Measurements from ENCODE around the gene ANXA2.
"Not testable (repeated sequence)": the region's sequence is repeated elsewhere in the genome, so short reads cannot be mapped to it uniquely, and the experiment has no call there.

The ANXA2 gene

DNA sequence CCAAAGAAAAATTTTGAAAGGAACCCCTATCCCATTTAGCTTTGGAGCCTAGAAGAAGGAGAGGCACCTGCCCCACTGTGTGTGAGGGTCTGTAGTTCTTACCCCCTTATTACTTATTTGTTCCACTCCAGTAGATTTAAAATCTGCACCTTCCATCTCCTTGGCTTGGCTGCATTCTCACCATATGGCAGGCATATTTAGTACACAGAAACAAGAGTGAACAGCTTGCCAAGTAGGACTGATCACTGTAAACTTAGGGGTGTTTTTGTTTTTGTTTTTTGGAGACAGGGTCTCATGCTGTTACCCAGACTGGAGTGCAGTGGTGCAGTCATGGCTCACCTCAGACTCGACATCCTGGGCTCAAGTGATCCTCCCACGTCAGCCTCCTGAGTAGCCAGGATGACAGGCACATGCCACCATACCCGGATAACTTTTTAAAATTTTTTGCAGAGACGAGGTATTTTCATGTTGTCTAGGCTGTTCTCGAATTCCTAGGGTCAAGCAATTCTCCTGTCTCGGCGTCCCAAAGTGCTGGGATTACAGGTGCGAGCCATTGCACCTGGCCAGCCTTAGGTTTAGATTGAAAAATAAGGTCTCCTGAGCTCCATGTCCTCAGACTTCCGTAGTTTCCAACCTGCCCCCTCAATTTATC, 14.1 kb upstream of the ANXA2 start:
- H3K4me3 ChIP-seq (ENCODE audit: low read depth, low read length), result no peak overlapping the region

DNA sequence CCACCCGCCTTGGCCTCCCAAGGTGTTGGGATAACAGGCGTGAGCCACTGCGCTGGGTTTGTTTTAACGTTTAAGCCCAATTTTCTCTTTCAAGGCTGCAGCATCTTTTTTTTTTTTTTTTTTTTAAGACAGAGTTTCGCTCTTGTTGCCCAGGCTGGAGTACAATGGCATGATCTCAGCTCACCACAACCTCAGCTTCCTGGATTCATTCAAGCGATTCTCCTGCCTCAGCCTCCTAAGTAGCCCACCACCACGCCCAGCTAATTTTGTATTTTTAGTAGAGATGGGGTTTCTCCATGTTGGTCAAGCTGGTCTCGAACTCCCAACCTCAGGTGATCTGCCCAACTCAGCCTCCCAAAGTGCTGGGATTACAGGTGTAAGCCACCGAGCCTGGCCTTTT, 12.6 kb upstream of the ANXA2 start:
- H3K4me3 ChIP-seq (ENCODE audit: low read depth, low read length), result not testable (repeated sequence)

DNA sequence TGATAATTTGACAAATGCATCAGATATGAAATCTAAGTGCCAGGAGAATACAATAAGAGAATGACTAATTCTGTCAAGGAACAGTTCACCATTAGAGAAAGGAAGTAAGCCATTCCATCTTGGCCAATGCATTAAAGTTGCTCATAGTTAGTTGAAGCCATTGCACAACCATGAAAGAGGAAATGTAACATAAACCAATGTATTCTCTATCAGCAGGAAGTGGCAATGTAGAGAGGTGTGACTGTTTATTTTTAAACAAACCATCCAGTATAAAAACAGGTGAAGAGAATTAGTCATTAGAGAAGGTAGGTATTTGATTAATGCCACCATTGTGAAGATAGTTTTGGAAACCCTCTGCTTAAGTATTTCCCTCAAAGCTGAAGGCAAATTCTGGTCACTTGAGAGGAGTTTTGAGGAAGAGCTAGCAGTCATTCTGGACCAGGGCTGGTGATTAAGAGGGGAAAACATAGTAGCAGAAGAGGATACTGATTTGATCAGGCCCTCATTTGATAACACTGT, 10.7 kb upstream of the ANXA2 start:
- H3K4me3 ChIP-seq (ENCODE audit: low read depth, low read length), result no peak overlapping the region

DNA sequence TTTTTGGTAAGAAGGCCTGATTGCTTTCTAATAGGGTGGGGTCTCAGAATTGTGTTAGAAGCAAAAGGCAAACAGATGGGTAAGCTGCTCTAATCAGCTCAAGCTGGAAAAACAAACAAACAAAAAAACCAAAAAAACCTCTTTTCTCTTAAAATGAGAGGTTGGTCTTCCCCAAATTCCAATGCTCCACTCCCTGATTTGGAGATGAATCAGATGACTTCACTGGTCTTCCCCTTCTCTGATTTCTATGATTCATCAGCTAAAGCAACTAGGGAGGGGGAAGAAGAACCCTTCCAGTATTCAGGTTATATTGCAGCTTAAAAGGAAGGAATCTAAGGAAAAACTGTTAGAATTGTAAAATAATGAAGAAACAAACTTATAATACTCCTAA, 9.6 kb upstream of the ANXA2 start:
- H3K4me3 ChIP-seq (ENCODE audit: low read depth, low read length), result no peak overlapping the region

DNA sequence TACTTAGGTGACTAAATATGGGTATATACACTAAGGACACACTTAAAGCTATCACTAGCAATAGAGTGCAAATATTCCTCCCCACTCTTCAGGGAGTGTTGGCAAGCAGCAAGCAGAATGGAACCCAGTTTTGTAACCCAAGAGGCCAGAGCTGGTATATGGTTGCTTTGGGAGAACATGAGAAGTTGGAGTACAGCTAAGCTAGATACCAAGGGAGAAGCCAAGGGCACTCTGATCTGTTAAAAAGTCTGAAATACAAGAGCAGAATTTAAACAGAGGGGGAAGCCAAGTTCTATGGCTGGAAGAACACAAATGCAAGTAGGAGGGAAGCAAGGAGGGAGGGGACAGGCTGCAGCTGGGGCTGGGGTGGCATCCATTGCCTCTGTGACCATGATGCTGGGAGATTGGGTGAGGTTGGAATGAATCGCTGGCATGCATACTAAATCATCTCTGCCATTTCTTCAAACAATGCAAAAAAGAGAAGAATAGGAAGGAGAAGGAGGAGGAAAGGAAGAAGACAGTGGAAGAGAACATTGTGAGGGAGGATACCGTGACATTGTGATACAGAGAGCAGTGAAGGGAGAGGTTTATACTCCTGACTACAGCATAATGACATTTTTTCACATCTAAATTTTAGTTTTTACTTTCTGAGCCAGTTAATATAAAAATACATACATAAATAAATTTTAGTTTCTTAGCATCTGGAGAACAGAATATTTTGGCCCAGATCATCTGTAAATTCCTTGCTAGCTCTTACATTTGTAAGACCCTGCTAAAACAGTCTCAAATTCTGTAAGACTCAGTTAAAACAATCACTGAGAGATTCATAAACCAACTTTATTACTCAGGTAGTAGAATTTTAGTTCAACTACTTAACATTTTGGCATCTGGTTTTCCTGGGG, 9.0 kb upstream of the ANXA2 start:
- no peak overlapping the region for H3K4me3 ChIP-seq (ENCODE audit: low read depth, low read length)

DNA sequence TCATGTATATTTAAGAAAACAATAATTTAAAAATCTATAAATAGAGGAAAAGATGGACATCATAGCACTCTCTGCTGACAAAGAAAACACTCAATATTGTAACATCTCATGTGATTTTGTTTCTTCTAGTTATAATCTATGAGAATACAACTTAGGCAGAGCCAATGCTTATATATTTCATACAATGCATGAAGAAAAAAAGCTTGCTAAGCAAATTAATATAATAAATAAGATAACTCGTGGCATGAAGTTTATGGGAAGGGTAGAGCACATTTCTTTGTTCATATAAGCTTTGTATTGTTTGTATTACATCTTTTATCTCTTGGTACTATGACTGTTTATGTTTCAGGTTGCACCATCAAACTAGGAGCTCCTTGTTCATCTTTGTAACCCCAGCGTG, 7.6 kb upstream of the ANXA2 start:
- H3K4me3 ChIP-seq (ENCODE audit: low read depth, low read length), result no peak overlapping the region

DNA sequence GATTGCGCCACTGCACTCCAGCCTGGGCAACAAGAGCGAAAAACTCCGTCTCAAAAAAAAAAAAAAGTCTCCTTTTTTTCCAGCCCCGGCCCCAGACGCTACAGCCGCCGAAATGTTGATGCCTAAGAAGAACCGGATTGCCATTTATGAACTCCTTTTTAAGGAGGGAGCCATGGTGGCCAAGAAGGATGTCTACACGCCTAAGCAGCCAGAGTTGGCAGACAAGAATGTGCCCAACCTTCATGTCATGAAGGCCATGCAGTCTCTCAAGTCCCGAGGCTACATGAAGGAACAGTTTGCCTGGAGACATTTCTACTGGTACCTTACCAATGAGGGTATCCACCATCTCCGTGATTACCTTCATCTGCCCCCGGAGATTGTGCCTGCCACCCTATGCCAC, 6.6 kb upstream of the ANXA2 start:
- not testable (repeated sequence) for H3K4me3 ChIP-seq (ENCODE audit: low read depth, low read length)

DNA sequence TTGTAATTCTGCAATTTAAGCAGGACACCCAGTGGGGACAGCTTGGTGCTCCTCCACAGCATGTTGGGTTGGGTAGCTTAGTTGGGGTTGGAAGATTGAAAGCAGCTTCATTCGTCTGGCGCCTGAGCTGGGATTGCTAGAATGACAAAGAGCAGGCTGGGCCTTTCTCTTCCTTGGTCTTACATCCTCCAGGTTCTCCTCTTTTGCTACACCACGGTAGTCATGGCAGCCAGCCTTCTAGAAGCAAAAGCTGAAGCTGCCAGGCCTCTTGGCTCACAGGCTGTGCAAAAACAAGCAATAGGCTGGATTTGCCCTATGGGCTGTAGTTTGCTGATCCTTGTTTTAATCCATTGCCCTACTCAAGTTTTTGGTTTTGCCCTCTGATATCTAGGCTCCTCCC, 3.2 kb upstream of the ANXA2 start:
- H3K4me3 ChIP-seq (ENCODE audit: low read depth, low read length), result no peak overlapping the region

DNA sequence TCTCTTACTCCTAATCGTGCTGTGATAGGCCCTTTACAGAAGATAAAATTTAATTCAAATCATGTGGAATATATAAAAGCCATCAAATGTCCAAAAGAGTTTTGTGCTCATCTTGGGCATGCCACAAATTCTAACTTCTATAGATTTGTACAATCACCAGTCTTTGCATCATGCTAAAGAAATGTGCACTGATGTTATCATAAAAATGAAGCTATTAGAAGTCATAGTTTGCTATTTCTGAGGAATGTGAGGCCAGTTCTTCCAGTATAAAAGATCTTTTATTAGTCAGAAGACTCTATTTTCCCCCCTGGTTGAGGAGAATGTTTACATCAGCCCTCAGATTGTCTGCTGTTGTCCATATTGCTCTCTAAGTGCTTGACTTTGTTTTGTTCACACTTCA, 2.1 kb upstream of the ANXA2 start:
- no peak overlapping the region for H3K4me3 ChIP-seq (ENCODE audit: low read depth, low read length)

DNA sequence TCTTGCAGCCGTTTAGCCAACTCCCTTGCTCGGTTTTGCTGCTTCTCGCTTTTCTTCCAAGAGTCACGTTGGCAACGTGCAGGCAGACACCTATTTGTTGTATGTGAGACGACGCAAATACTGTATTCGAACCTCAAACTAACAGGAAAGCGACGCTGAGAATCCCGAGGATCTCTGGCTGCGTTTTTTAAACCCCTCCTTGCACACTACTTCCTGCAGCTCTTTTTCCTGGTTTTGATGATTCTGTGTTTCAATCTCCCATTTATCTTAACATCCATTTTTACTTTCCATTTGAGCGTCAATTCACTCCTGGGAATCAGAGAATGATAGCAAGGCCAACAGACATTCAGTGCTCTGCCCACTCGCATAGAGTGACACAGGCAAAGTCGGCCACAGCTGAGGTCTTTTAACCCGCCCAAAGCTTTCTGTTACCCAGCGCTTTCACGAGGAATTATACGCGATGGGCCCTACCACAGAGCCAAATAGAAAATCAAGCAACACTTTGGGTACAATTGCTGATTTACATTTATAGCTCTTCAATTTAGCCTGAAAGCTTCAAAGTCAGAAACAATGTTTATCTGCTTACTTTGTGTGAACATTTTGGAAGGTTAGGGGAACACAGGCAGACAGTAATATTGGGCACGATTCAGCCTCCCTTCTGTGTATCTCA, 1.6 kb upstream of the ANXA2 start:
- H3K4me3 ChIP-seq (ENCODE audit: low read depth, low read length), result peak overlapping the region; percentile 33

DNA sequence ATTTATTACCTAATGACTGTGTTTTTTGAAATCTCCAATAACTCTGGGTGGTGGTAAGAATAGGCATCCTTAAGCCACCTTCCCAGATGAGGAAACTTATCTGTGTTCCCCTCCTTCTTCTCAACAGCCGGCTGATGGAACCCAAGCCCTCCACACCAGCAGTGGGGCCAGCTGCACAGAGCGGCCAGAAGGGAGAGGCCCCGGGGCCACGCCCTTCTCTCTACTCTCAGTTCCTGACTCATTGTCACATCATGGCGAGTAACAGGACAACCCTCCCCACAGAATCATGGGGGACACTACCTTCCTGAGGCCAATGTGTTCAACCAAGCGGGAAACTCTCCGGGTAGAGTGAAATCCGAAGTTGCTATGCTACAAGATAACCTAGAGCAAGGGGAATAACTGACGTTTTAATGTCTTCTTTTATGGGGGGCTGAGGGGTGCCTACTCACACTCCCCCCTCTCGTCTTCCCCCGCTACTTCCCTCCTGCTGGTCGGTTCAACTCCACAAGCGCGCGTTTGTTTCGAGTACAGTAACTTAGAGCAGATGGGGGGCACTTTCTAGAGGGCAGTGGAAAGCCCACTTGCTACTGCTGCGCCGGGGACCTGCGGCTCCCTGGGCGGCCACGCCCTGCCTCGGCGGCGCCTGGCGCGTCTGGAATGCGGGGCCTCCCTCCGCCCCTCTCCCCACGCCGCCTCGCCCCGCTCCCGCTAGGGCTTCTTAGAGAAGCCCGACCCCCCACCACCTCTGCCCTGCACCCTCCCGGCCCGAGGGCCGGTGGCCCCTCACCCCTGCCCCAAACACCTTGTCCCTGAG, 621 bp downstream of the ANXA2 start:
- peak overlapping the region; percentile 86 for H3K4me3 ChIP-seq (ENCODE audit: low read depth, low read length)

DNA sequence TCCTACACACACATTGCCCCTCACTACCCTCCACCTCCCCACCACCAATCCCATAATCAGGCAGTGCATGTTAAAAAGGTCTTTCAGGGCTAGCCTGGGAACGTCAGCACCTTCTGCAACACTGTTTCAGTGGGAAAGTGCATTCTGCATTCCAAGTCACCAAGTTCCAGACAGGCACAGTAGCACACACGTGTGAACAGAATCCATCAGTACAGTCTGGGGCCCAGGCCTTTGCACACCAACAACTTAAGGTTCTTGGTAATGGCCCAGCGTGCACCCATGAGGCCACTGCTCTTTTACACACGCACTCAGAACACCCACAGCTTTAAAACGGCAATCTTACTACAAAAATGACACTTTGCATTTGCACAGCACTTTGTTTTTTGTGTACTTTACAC, 1.2 kb downstream of the ANXA2 start:
- peak overlapping the region; percentile 86 for H3K4me3 ChIP-seq (ENCODE audit: low read depth, low read length)

DNA sequence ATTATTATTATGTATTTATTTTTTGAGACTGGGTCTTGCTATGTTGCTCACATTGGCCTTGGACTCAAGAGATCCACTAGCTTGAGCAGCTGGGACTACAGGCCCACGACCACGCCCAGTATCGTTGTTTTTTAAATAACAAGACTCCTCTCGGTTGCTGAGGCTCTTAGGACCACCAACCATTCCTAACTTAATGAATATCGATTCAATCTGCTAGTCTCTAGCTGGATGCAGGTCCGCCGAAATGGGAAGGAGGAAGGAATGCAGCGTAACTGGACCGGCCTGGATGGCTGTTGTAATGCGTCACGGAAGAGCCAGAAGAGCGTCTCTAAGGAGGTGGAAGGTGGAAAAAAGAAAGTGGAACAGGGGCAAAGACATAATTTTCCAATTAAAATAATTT, 1.7 kb downstream of the ANXA2 start:
- H3K4me3 ChIP-seq (ENCODE audit: low read depth, low read length), result peak overlapping the region; percentile 86

DNA sequence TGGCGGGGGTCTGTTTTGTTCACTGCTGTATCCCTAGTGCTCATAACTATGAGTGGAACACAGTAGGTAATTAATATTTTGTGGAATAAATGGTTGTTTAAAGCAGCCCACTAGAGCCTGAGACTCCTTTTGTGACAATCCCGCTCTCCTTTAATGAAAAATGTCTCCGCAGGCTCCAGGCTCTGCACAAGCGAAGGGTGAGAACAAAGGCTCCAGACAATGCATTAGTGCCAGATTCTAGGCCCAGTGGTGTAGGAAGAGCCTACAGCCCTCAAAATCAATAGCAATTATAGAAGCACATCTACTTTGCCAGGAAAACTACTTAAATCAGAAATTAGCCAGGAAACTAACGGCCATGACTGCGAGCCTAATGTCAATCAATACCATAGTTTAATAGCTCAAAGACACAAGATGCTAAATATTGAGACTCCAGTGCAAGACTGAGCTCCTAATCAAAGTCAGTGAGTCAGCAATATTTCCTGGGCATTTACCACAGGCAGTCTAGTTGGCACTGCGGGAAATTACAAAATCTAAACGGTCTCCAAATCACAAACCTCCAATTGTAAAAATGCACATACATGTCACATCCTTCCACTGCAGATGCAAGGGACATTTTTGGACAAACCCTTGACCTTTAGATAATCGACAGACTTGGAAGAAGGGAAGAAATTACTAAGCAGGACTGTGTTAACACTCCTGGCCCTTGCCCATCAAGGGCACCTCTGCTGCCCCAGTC, 2.3 kb downstream of the ANXA2 start:
- H3K4me3 ChIP-seq (ENCODE audit: low read depth, low read length), result no peak overlapping the region

DNA sequence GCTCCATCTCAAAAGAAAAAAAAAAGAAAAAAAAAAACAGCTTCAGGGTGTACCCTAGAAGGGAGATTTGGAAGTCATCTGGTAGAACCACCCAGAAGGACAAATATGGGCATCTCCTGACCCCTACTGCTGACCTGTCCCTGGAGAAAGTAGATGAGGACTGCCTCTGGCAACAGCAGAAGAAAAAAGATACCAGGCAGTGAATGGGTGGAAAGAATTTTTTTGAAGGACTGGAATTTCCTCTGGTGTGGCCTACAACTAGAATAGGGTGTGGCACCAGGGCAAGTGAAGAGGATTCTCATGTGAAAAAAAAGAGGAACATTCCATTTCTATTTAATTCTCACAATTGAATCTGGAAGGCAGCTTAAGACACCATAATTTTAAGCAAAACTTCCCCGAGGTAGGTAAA, 3.1 kb downstream of the ANXA2 start:
- H3K4me3 ChIP-seq (ENCODE audit: low read depth, low read length), result no peak overlapping the region

DNA sequence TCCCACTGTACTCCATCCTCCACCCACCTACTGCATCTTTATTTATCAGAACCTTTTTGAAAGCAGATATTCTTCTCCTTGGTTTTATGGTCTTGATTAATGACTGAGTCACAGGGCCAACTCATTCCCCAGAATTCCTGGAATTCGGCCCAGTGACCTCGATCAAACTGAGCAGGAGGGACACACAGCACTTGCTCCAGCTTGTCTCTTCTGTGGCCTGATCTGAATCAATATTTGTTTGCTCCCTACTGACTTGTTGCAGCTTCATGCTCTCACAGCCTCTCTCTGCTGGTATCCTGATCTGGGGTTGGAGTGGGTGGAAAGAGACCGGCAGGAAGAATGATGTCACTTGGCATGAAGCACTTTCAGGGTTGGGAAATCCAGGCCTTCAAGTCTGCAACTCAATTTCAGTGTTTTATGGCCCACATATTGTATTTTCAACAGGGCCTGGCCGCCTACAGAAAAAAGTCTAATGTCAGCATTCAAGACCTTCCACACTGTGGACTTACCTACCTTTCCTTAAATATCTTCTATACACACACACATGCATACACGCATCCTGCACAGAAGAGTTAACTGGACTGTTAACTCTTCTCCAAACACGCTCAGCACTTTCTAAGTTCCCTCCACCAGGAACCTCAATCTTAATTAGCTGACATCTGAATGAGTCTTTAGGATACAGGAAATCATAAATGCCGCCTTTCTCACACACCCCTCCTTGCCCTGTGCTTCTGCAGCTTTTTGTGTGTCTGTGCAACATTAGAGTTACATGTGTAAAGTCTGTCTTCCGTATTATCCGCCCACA, 4.6 kb downstream of the ANXA2 start:
- no peak overlapping the region for H3K4me3 ChIP-seq (ENCODE audit: low read depth, low read length)

DNA sequence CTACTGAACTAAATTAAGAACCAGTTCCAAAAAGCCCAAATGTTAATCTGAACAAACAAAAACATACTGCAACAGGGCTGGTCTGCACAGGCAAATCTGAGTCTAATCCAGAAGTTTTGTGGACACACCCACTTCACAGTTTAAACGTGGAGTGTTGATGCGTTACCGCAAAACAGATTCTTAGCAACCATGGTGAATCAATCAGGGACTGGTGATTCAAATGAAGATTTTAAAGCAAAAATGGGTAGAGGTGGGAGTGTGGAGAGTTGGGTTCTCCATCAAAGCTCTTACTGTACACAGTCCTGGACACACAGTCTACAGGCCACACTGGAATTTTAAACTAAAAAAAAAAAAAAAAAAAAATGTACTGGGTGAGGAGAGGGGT, 5.2 kb downstream of the ANXA2 start:
- H3K4me3 ChIP-seq (ENCODE audit: low read depth, low read length), result no peak overlapping the region

DNA sequence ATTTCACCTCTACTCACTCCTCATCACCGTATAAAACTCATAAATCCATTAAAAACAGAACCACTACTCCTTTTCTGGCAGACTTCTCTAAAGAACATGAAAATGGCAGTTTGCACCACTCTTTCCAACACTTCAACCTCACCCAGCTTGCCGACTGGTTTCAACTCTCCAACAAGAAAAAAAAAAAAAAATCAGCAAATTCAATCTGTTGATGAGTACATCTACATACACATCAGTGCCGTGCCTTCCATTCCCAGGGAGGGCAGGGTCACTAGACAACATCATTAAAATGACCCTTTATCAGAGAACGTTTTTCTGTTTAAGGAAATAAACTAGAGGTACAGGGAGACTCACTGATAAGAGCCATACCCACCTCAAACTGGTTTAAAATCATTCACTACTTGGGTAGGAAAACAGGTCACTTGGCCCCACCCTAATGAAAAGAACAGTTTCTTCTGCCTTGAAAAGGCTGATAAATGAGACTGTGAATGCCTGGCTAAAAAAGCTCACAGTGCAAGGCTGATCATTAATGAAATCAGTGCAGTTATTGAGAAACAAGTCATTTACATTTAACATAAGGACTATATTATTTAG, 6.0 kb downstream of the ANXA2 start:
- no peak overlapping the region for H3K4me3 ChIP-seq (ENCODE audit: low read depth, low read length)

DNA sequence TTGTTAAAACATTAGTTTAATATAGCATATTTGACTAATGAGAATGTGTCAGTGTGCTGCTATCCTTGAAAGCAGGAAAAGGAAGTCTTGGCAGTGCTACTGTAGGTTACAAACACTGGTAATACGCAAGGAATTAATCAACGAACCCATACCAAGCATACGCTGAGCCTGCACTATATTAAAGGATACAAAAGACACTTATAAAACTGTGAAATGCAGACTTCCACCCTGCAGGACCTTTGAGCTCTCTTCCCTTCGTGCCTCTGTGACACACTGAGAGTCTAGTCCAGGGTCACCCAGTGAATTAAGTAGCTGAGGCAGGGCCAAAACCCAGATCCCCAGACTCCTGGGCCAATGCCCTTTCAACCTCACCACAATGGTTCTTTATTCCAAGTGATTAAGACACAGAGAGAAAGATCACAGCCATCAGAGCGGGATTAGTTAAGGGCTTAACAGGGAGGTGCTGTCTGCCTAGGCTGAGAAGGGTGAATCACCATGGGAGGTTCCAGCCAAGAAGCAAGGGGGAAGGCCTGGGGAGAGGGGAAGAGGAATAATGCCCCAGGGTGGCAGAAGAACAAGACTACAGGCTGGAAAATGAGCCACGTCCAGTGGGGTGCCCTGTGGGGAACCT, 6.8 kb downstream of the ANXA2 start:
- H3K4me3 ChIP-seq (ENCODE audit: low read depth, low read length), result no peak overlapping the region
